AG10803 (cell line): ENCODE results near the gene MOCS3.

Source experiments
- DNase-seq: peaks from one replicate; pipeline ENCODE4 v3.0.0; 2010; ENCODE audit warnings: low read depth
- H3K4me3 ChIP-seq: 2 replicates; pipeline ENCODE4 v1.5.1; 2011; ENCODE audit warnings: mild to moderate bottlenecking, low read length, control low read depth
- CTCF ChIP-seq: conservative IDR thresholded peaks from 2 replicates; pipeline ENCODE4 v1.5.1; 2011; ENCODE audit warnings: mild to moderate bottlenecking, low read length, control low read depth, inconsistent platforms

The MOCS3 gene

GRCh38 chr20:51012357-51012756 is 53.7 kb downstream of the MOCS3 start:
- no peak for TF ChIP-seq CTCF
- no peak for DNase-seq
- no peak overlapping the region for H3K4me3 ChIP-seq
